Adipocyte (in vitro differentiated cells): ENCODE data around the gene FBXW4.

Experiments used
- DNase-seq: peaks from one replicate; pipeline ENCODE4 v3.0.0-alpha.2; 2015; ENCODE audit warnings: low read depth
- H3K27me3 ChIP-seq: replicated peaks from 2 replicates; pipeline ENCODE4 v1.7.0; 2013; ENCODE audit warnings: mild to moderate bottlenecking, low read length, moderate library complexity; ENCODE audit not compliant: control insufficient read depth, insufficient read depth
- H3K36me3 ChIP-seq: 2 replicates; pipeline ENCODE4 v1.7.0; 2013; ENCODE audit warnings: low read length, mild to moderate bottlenecking, moderate library complexity; ENCODE audit not compliant: control insufficient read depth, insufficient read depth, severe bottlenecking
- H3K4me1 ChIP-seq: 2 replicates; pipeline ENCODE4 v1.7.0; 2013; ENCODE audit warnings: mild to moderate bottlenecking, low read length, moderate library complexity; ENCODE audit not compliant: control insufficient read depth, insufficient read depth
- H3K4me3 ChIP-seq: 2 replicates; pipeline ENCODE4 v1.7.0; 2013; ENCODE audit warnings: mild to moderate bottlenecking, low read length, moderate library complexity
- H3K9ac ChIP-seq: 2 replicates; pipeline ENCODE4 v1.7.0; 2013; ENCODE audit warnings: mild to moderate bottlenecking, low read length, moderate library complexity
- H3K9me3 ChIP-seq: 2 replicates; pipeline ENCODE4 v1.7.0; 2013; ENCODE audit warnings: mild to moderate bottlenecking, low read length, moderate library complexity; ENCODE audit not compliant: control insufficient read depth

FBXW4 gene

GRCh38 chr10:101675115-101675514 is 19.9 kb downstream of the FBXW4 start:
- H3K9me3 ChIP-seq, result peaks cover 8% of the 10 kb centered on the region
- peaks cover 7% of the 10 kb centered on the region for H3K4me1 ChIP-seq
- H3K9ac ChIP-seq, result no peak overlapping the region
- no peak overlapping the region for H3K4me3 ChIP-seq
- no peaks in the 10 kb centered on the region for H3K27me3 ChIP-seq
- H3K36me3 ChIP-seq, result peaks cover 59% of the 10 kb centered on the region
- DNase-seq, result no peak

- peaks cover 8% of the 10 kb centered on the region for H3K9me3 ChIP-seq
- no peak overlapping the region for H3K4me3 ChIP-seq
- no peak for DNase-seq
- H3K4me1 ChIP-seq, result peaks cover 13% of the 10 kb centered on the region
- peaks cover 70% of the 10 kb centered on the region for H3K36me3 ChIP-seq
- no peak overlapping the region for H3K9ac ChIP-seq
- no peaks in the 10 kb centered on the region for H3K27me3 ChIP-seq
Observed at GRCh38 chr10:101672536-101672935, 22.4 kb downstream of the FBXW4 start.

GRCh38 chr10:101671453-101671852 is 23.5 kb downstream of the FBXW4 start:
- no peak overlapping the region for H3K4me3 ChIP-seq
- H3K4me1 ChIP-seq, result peaks cover 13% of the 10 kb centered on the region
- no peaks in the 10 kb centered on the region for H3K27me3 ChIP-seq
- peaks cover 2% of the 10 kb centered on the region for H3K9me3 ChIP-seq
- DNase-seq, result no peak
- no peak overlapping the region for H3K9ac ChIP-seq
- H3K36me3 ChIP-seq, result peaks cover 63% of the 10 kb centered on the region

DNA sequence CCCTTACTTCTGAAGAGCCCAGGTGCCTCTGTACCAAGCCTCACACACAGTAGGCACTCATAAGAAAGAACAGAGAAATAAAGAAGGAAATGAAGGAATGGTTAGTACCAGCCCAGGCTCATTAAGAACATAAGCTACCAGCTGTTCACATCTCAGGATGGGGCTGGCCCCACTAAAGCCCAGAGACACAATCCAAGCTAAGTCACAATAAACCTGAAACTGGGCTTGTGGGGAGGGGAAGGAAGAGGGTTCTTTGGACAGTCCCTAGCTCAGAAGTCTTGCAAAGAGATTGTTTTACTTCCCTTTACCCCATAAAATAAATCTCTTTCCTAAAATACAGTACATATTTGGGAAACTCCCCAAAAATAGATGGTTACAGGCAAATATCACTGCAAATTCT is 24.3 kb downstream of the FBXW4 start:
- Histone ChIP-seq H3K4me3 (no peak overlapping the region), H3K36me3 (peaks cover 65% of the 10 kb centered on the region), H3K9ac (no peak overlapping the region), H3K9me3 (no peaks in the 10 kb centered on the region), H3K4me1 (peaks cover 13% of the 10 kb centered on the region), H3K27me3 (no peaks in the 10 kb centered on the region)
- DNase-seq, result no peak

- Histone ChIP-seq H3K9me3 (no peaks in the 10 kb centered on the region), H3K9ac (no peak overlapping the region), H3K4me3 (no peak overlapping the region), H3K4me1 (peaks cover 13% of the 10 kb centered on the region), H3K27me3 (no peaks in the 10 kb centered on the region), H3K36me3 (peaks cover 64% of the 10 kb centered on the region)
- DNase-seq, result peak; percentile 20
Observed at GRCh38 chr10:101669181-101669580, 25.8 kb downstream of the FBXW4 start.

- Histone ChIP-seq H3K4me1 (peaks cover 13% of the 10 kb centered on the region), H3K36me3 (peaks cover 70% of the 10 kb centered on the region), H3K27me3 (no peaks in the 10 kb centered on the region), H3K4me3 (no peak overlapping the region), H3K9ac (no peak overlapping the region), H3K9me3 (no peaks in the 10 kb centered on the region)
- DNase-seq, result no peak
Observed at GRCh38 chr10:101668566-101668965, 26.4 kb downstream of the FBXW4 start.

- no peak overlapping the region for H3K4me3 ChIP-seq
Observed at GRCh38 chr10:101666083-101666482, 28.9 kb downstream of the FBXW4 start.

DNA sequence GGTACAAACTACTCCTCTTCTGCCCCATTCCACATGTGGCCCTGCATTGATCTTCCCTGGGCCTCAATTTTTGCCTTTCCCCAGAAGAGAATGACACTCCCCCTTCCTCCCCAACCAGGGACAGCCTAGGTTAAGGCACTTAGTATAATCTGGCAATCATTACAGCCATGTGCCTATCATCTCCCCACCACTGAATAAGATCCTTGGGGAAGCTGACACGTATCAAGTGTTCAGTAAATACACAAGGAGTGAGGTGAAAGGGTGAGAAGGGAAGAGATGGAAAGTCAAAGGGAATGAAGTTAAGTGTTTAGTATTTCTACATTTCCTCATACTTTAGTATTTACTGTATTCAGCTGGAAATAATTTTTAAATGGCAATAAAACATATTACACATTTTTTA is 31.9 kb downstream of the FBXW4 start:
- Histone ChIP-seq H3K9me3 (no peaks in the 10 kb centered on the region), H3K4me3 (no peak overlapping the region), H3K27me3 (no peaks in the 10 kb centered on the region), H3K9ac (no peak overlapping the region), H3K36me3 (peaks cover 78% of the 10 kb centered on the region), H3K4me1 (no peaks in the 10 kb centered on the region)
- no peak for DNase-seq

More at GRCh38 chr10:101666083-101666482, 28.9 kb downstream of the FBXW4 start:
- DNase-seq, result no peak
- peaks cover 70% of the 10 kb centered on the region for H3K36me3 ChIP-seq
- H3K9me3 ChIP-seq, result no peaks in the 10 kb centered on the region
- H3K4me1 ChIP-seq, result peaks cover 6% of the 10 kb centered on the region
- H3K27me3 ChIP-seq, result no peaks in the 10 kb centered on the region
- no peak overlapping the region for H3K9ac ChIP-seq

- no peaks in the 10 kb centered on the region for H3K27me3 ChIP-seq
- H3K9me3 ChIP-seq, result no peaks in the 10 kb centered on the region
- peaks cover 7% of the 10 kb centered on the region for H3K4me1 ChIP-seq
- no peak for DNase-seq
- no peak overlapping the region for H3K4me3 ChIP-seq
- H3K36me3 ChIP-seq, result peaks cover 58% of the 10 kb centered on the region
- no peak overlapping the region for H3K9ac ChIP-seq
Observed at GRCh38 chr10:101660256-101660655, 34.7 kb downstream of the FBXW4 start.

DNA sequence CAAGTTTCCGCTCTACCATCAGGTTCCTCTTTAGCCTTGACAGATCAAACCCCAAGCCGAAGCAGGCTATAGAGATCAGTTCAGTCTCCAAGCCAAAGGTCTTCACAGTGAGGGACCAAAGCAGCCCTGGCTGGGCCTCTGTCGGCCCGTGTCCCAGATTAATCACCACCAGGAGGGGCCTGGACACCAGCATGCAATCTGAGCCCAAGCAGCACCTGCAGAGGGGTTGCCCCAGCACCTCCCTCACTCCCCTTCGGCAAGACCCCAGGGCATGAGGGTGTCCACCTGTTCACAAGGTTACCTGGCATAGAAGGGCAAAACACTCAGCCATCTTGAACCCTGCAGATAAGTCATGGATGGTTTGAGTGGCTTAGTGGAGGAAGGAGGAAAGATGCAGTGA is 36.0 kb downstream of the FBXW4 start:
- no peak for DNase-seq
- Histone ChIP-seq H3K4me1 (peaks cover 9% of the 10 kb centered on the region), H3K27me3 (no peaks in the 10 kb centered on the region), H3K36me3 (peaks cover 52% of the 10 kb centered on the region), H3K9me3 (no peaks in the 10 kb centered on the region), H3K4me3 (no peak overlapping the region), H3K9ac (no peak overlapping the region)

DNA sequence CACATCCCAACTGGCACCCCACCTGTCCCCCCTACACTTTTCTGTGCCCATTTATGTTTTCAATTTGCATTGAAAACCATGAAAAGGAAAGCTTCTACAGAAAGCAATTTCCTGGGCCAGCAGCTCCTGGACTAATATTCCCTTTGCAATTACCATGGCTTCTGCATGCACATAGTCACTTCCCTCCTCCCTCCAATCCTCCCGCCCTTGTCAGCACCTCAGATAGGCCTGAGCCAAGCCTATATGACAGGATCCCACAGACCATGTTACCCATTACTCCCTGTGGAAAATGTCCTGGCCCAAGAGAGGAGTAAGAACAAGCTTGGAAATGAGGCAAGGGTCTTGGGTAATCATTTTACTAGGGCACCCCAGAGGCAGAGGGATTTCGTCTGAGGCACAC is 38.1 kb downstream of the FBXW4 start:
- no peak for DNase-seq
- Histone ChIP-seq H3K4me3 (no peak overlapping the region), H3K4me1 (peaks cover 9% of the 10 kb centered on the region), H3K27me3 (no peaks in the 10 kb centered on the region), H3K9me3 (no peaks in the 10 kb centered on the region), H3K9ac (no peak overlapping the region), H3K36me3 (peaks cover 46% of the 10 kb centered on the region)

DNA sequence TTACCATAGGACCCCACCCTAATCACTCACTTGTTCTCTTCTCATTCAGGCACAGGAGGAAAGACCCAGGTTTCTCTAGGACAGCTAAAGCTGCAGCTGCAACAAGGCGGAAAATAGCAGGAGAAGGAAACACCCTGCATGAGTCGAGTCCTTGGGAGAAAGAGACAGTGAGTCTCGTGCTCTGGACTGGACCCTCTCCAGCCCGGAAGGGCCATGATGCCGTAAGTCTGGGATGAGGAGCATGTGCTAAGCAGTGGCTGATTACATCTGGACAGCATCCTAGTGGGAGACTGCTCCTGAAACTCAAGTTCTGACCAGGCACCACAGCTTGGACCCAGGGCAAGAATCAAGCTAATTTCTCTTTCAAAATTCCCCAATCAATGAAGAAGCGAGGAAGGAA is 39.4 kb downstream of the FBXW4 start:
- H3K4me1 ChIP-seq, result peaks cover 9% of the 10 kb centered on the region
- no peaks in the 10 kb centered on the region for H3K9me3 ChIP-seq
- no peak overlapping the region for H3K4me3 ChIP-seq
- no peaks in the 10 kb centered on the region for H3K27me3 ChIP-seq
- H3K36me3 ChIP-seq, result peaks cover 37% of the 10 kb centered on the region
- H3K9ac ChIP-seq, result no peak overlapping the region
- no peak for DNase-seq
